HG03565 (cell line): ENCODE results near the gene CDH24.

Experiments used
- ATAC-seq: cut with Tn5 transposase; IDR thresholded peaks from one replicate; pipeline ENCODE4 v1.9.1; 2021; ENCODE audit warnings: mild to moderate bottlenecking, moderate library complexity; ENCODE audit not compliant: unreplicated experiment

Gene CDH24

DNA sequence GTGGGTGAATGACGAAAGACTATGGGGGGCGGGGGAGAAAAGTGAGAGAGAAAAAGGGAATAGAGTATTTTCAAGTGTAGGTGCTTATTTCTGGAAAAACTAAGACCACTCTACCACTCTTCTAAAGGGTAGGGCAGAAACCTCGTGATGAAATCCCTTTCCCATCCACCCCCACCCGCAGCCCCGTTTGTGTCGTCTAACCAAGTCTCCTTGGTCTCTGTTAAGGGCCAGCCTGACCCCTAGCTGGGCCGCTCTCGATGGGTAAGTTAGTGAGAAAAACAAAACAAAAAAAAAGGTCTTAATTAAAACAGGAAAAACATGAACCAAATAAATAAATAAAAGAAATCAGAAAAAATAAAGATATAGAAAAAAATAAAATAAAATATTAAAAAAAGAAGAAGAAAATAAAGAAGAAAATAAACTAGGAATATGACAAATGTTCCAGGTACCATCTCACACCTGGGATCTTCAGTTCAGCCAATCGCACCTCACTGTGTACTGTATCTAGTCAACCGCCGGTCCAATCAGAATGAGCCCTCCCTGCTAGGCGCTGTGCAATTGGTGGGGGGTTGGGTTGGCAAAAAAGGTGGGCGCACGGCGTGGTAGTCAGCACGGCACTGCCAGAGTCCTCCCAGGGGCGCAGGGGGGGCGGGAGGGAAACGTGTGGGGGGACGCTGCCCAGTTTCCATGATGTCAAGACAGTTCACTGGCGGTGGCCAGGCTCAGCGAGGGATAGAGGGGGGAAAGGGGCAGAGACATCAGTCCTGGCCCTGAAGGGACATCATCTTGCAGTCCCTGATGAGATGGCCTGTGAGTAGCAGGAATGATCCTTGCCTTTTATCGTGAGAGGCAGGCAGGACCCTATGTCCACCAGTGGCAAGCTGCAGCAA, 9.8 kb upstream of the CDH24 start:
- no peak for ATAC-seq

DNA sequence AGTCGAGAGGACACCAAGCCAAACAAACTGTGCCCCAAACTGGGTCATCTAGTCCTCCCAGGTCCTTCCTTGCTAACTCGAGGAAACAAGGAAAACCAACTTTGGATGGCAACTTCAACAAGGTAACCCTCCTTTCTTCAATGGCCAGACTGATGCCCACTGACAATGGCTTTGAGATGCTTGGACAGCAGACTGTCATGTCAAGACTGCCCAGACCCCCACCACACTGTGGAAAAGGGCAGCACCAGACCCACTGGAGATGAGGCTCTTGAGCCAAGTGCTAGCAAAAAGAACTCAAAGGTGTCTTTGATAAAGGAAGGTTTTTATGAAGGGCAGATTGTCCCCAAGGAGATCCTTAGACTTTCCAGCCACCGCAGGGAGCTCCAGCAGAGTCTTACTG, 9.0 kb upstream of the CDH24 start:
- no peak for ATAC-seq

DNA sequence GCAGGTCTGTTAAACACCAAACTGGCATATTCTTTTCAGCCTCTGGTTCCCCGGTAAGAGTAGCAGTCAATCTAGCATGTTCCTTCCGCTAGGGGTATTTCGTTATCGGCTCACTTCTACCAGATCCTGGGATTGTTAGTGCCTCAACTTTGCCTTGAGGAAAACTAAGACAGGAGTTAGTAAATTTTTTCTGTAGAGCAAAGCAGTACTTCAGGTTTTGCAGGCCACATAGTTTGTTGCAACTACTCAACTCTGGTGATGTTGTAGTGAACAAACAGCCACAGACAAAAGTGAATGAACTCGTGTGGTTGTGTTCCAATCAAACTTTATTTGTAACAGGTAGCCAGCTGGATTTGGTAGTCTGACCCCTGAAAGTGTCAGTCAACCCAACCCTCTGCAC, 6.3 kb upstream of the CDH24 start:
- ATAC-seq, result no peak

DNA sequence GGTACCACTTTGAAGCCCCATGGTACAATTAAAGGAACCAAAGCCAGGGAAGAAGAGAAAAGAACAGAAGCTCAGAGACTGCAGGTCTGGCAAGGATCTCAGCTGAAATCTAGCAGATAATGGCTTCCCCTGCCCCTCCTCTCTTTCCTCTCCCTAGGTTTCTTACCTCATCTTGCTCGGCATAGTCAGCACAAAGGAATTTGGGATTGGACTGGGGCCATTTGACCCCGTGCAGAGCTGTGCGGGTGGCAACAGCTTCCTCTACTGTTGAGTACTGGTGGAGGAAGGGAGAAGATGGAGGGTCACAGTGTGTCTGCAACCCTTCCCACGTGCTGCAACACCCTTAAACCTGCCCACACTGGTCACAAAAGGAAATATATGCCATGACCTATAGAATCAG, 4.7 kb upstream of the CDH24 start:
- no peak for ATAC-seq

DNA sequence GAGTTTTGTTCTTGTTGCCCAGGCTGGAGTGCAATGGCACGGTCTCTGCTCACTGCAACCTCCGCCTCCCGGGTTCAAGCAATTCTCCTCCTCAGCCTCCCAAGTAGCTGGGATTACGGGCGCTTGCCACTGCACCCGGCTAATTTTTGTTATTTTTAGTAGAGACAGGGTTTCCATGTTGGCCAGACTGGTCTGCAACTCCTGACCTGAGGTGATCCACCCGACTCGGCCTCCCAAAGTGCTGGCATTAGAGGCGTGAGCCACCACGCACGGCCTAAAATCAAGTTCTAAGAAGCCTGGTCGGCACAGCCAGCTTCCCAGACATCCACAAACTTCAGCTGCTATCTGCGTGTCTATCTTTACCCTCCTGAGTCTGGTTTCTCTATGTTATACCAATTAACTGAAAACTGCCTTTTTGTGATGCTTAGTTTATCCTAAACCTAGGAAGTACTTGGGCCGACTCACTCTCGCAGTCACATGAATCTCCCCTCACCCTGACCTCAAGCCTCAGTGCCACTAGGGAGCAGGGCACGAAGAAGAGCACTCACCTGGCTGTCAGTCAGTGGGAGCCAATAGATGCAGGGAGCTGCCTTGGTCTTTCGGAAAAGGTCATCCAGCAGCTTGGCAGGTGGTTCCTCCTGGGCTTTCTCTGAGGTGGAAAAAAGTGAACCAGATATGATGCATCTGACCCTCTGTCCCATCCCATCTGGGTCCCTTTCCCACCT, 3.4 kb upstream of the CDH24 start:
- no peak for ATAC-seq

DNA sequence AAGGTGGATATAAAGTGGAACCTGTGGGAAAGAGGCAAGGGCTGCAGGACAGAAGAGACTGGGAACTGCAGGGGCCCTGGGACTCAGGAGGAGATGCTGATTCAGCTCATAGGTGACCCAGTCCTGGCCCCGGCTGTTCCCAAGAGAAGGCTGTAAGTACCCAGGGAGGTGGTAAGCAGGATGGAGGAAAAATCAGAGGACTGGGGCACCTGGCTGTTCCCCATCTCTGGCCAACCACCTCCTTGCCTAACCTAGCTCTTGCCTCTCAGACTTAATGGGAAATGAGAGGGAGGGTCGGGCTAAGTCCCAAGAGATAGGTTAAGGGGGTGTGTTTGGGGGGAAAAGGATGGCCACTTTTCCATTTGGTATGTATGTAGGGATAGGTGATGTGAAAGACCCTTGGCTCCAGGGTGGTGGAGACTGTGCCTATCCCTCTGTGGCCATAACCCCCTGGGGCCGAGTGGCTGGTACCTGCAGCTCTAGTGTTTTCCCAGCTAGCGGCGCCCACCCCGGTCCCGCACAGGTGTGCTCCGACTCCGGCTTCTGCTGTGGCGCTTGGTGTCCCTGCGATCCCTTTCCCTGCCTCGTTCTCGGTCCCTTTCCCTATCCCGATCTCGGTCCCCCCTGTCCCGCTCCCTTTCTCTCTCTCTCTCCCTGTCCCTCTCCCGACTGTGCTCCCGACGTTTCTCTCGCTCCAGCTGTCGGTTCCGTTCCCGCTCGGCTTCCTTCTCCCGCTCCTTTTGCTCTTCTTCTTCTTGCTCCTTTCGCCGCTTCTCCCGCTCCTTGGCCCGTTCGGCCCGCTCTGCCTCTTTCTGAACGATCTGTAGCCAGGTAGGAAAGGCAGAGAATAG, 1.6 kb upstream of the CDH24 start:
- no peak for ATAC-seq

DNA sequence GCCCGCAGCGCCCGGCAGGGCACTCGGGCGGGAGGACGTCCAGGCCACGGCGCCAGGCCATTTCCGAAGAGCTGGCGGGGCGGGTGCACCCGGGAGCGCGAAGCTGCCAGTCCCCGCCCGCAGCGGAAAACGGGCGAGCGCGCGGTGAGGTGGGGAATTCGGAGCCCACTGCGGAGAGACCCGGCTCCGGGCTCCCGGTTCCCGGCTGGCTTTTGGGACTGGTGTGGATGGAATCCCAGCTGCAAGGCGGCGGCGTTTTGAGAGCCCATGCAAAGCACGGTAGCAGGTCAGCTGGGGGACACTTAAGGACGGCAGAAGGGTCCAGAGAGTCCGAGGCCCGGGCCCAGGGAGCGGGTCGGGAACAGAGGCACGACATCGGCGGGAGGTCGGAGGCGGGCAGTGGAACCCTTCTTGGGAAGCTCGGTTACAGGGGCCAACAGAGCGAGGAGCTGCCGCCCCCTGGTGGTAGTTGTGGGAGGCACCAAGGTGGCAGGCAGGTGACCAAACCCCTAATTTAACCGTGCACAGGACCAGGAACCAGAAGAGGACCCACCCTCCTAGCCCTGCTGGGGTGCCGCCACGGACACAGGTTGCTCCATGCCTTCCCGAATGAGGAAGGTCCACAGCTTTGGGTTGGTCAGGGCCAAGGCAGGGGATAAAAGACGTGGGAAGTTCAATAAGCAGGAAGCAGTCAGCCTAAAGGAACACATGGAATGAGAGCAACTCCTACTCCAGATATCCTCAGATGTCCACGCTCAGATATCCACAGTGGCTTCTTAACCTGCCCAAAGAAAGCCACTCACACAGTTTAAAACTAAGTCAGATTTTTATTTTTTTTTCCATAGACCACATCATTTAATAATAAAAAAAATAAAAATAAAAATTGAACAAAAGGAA, 685 bp upstream of the CDH24 start:
- peak; percentile 36 for ATAC-seq

DNA sequence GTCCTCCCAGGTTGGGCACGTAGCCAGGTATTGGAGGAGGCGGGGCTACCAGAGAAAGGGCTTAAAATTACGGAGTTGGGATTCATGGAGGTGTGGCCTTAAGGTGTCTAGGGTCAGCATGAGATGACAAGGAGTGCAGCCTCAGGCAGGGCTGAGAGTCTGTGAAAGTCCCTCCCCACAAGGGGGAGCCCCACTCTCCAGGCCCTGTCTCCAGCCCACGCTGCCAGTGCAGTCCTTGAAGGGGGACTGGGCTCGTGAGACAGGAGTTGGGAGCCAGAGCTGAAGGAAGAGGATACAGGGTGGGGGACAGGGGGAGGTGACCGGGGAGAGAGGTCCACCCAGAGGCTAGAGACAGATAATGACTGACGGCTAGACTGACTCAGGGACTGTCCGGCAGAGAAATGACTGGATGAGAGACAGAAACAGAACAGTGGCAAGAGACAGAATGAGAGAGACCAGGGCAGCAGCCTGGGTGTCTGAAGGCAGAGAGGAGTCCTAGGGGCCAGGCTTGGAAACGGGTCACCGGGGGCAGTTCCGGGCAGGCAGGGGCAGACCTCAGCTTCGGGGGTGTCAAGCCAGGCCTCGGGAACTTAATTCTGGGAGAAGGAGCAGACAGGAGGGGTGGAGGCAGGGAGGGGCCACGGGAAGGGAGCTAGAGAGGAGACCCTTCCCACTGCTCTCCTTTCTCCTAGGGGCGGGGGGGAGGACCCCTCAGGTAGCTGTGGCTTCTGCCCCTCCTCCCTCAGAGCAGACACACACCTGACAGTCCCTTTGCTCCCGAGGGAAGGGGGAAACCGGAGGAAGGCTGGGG, 970 bp downstream of the CDH24 start:
- peak; percentile 39 for ATAC-seq

DNA sequence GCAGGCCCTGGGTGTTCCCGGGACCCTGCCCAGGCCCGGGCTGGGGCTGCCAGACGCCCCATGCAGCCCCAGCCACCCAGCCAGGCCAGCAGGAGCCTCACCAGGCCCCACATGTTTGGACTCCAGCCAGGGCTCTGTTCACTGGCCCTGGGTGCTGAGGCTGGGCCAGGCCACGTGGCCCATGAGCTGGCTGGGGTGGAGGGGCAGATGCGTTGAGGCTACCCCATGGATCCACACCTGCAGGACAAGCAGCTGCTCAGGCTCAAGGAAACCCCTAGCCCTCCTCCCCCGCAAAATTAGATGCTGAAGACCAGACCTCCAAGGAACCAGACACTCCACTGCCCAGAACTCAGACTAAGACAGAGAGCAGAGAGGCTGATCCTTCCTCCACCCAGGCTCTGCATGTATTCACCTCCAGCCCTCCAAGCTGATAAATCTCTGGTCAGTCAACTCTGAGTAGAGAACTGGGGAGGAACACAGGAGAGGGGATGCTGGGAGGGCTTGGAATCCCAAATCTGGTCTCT, 1.6 kb downstream of the CDH24 start:
- ATAC-seq, result no peak

DNA sequence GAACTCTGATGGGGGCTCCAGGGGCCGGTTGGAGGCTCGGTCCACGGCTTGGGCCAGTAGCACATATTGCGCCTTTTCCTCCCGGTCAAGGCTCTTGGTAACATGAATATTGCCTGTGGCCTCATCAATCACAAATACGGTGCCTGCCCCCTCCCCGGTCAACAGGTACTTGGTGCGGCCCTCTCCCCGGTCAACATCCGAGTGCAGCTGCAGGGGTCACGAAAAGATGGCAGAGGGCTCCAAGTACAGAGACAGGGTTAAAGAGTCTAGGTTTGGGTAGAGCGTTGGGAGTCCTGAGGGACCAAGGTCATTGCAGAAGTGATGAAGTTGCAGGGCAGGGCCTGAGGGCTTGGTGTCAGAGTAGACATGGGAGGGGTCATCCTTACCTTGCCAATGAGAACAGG, 2.2 kb downstream of the CDH24 start:
- no peak for ATAC-seq

DNA sequence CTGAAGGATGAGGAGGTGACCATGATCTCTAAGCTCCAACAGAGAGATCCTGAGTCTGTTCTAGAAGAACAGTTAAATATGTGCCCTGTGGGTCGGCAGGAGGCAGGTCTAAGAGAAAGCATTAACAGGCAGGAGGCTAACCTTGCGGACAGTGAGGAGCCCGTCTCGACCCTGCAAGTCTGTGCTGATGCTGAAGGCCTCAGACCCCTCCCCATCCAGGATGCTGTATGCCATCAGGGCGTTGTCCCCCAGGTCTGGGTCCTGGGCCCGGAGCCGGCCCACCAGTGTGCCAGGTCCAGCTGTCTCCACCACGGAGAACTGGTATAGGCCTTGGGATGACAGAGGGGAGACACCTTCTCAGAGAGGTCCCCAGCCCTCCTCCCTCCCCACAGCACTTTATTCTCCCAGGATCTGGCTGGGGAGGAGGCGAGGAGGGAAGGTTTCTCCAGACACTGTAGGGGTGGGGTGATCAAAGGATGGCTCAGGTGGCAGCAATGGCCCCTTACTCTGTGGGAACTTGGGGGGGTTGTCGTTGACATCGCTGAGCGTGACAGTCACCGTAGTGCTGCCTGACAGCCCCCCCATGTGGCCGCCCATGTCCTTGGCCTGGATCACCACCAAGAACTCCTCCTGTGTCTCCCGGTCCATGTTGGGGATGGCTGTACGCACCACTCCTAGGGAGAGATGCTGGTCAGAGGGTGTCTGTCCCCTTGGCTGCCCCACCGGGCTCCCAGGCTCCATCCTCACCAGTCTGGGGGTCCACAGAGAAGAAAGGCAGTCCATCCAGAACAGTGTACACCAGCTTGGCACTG, 3.1 kb downstream of the CDH24 start:
- no peak for ATAC-seq

DNA sequence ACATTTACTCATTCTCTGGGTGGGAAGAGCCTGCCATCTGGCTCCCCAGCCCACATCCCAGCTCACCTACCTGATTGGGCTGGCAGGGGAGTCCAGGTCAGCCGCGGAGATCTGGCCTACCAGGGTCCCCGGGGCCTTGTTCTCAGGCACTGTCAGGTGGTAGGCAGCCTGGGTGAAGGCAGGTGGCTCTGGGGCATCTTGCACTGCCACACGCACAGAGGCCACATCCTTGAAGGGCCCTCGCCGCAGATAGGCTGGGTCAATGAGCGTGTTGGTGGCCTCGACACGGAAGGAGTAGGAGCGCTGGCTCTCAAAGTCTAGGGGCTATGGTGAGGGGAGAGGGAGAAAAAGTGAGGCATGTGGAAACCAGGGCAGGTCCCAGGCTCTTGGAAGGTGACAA, 3.9 kb downstream of the CDH24 start:
- ATAC-seq, result no peak

DNA sequence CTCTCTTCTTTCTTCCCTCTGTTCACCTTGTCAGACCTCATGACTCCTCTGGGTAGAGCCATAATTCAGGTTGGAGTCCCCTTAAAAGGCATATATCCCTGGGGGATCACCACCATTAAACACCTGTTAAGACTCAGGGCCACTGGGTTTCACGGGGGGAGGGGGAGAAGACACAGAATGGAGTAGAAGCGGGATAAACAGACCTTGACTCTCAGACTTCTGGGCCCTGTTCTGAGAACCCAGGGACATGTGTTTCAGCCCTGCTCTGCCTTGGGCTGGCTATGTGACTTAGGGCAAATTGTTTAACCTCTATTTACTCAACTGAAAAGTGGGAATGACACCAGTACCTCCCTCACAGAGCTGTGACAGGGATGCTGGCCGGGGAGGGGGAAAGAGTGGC, 4.6 kb downstream of the CDH24 start:
- ATAC-seq, result no peak

DNA sequence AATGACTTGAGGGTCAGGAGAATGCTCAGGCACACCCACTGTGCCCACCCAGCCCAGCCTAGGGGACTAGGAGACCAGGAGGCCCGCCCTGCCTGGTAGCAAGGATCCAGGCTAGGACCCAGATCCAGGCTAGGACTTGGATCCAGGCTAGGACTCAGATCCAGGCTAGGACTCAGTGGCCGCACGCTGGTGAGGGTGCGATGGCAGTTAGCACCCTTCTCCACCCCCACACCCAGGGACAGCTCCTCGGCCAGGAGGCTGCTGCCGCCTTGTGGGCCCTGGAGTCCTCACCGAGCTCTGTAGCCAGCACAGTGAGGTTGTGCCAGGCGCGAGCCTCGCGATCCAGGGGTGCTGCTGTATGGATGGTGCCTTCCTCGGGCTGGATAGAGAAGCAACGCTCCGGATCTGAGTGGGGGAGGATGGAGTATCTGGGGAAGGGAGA, 5.1 kb downstream of the CDH24 start:
- ATAC-seq, result no peak

DNA sequence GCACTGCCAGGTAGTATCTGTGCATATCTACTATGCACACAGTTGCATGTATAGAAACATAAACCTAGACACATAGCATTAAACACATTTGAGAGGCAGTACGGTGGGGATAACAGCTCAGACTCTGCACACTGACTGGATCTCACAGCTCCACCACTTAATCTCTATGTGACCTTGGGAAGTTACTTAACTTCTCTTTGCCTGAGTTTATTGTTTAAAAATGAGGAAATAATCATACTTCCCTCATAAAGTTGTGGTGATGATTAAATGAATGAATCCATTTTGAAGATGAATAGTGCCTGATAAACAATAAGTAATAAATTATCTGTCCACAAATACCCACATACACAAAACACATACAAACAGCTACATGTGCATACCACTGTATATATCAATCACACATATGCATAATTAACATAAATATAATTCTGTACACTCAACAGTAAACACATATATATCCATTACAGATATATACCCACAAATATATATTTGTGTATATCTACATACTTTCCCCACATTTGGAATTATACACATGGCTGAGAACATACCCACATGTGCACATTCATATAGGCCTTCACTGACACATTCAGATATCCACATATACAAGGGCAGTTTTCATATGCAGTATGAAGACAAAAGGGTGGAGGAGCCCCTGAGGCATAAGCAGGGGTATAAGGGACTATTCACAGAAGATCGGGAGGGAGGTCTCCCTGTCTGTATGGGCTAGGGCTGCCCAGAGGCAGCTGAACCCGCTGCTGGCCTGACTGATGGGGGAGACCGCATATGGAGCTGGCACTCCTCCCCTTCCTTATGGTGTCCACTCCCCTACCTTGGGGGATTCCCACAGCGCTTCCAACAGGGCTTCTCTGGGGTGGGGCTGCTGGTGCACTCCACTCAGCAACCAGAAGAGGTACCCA, 5.9 kb downstream of the CDH24 start:
- no peak for ATAC-seq

DNA sequence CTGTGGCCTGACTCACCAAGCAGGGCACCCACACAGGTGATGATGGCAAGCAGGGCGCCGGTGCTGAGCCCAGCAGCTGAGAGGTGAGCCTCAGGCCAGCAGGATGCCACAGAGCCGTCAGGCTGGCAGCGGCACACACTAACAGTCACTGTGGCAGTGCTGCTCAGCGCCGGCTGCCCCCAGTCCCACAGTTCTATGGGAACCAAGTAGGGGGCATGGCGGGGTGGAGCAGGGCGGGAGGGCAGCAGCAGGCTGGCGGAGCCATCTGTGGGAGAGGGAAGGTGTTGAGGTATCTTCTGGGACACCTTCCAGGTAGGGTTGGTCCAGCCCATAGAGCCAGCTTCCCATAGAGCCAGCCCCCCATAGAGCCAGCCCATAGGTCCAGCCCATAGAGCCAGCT, 8.3 kb downstream of the CDH24 start:
- ATAC-seq, result no peak
